Liver (tissue), 3 donors: ENCODE data around the gene TSPO.

Source experiments
- ATF3 ChIP-seq: IDR thresholded peaks from 2 replicates; pipeline ENCODE4 v1.6.1; 2016; ENCODE audit warnings: antibody characterized with exemption
- CTCF ChIP-seq: fragments of 150-350 bp; IDR thresholded peaks from 2 replicates; pipeline ENCODE4 v1.5.1; 2017; ENCODE audit warnings: improper control_type of control experiment, low read depth, low read length; ENCODE audit not compliant: missing input control
- EGR1 ChIP-seq, 2 donors: IDR thresholded peaks; 2 replicates each; pipeline ENCODE4 v1.6.1; 2016 to 2018; ENCODE audit warnings: antibody characterized with exemption in 2 of 2, low read depth in 2 of 2
- GABPA ChIP-seq, 2 donors: IDR thresholded peaks in 1 of 2; conservative IDR thresholded peaks in 1 of 2; 2 replicates each; pipeline ENCODE4 v1.6.1; 2016; ENCODE audit warnings: antibody characterized with exemption in 2 of 2, mild to moderate bottlenecking in 1 of 2, moderate library complexity in 1 of 2
- JUND ChIP-seq, 2 donors: IDR thresholded peaks; 2 replicates each; pipeline ENCODE4 v1.6.1; 2016; ENCODE audit warnings: antibody characterized with exemption in 2 of 2
- RAD21 ChIP-seq, 2 donors: IDR thresholded peaks; 2 replicates each; pipeline ENCODE4 v1.6.1; 2016; ENCODE audit warnings: antibody characterized with exemption in 2 of 2, mild to moderate bottlenecking in 2 of 2
- REST ChIP-seq: IDR thresholded peaks from 2 replicates; pipeline ENCODE4 v1.6.1; 2016; ENCODE audit warnings: antibody characterized with exemption, mild to moderate bottlenecking
- RXRA ChIP-seq, 2 donors: IDR thresholded peaks; 2 replicates each; pipeline ENCODE4 v1.6.1; 2017 to 2018; ENCODE audit warnings: antibody characterized with exemption in 2 of 2, mild to moderate bottlenecking in 1 of 2
- SP1 ChIP-seq: IDR thresholded peaks from 2 replicates; pipeline ENCODE4 v1.6.1; 2018; ENCODE audit warnings: antibody characterized with exemption, mild to moderate bottlenecking
- TAF1 ChIP-seq: conservative IDR thresholded peaks from 2 replicates; pipeline ENCODE4 v1.6.1; 2016; ENCODE audit warnings: antibody characterized with exemption, mild to moderate bottlenecking
- YY1 ChIP-seq: IDR thresholded peaks from 2 replicates; pipeline ENCODE4 v1.6.1; 2016; ENCODE audit warnings: antibody characterized with exemption, mild to moderate bottlenecking
- ZBTB33 ChIP-seq: IDR thresholded peaks from 2 replicates; pipeline ENCODE4 v1.6.1; 2016; ENCODE audit warnings: antibody characterized with exemption
- donor health status: healthy.
- donor health status: healthy.

GRCh38 chr22:43207386-43207785 lies 56.0 kb downstream of the TSPO start:
- no peak for TF ChIP-seq CTCF
- no peak for TF ChIP-seq ATF3
- no peak for TF ChIP-seq TAF1
- TF ChIP-seq ZBTB33: no peak
- no peak for TF ChIP-seq JUND (IDR thresholded peaks at IDR 0.05)
- TF ChIP-seq GABPA (IDR thresholded peaks at IDR 0.05 in 1 of 2, conservative IDR thresholded peaks at IDR 0.05 in 1 of 2): no peak
- TF ChIP-seq REST: no peak
- TF ChIP-seq RXRA (IDR thresholded peaks at IDR 0.05): no peak
- TF ChIP-seq YY1: no peak
- no peak for TF ChIP-seq EGR1 (IDR thresholded peaks at IDR 0.05; ENCODE audit: low read depth in 2 of 2)
- no peak for TF ChIP-seq SP1
- no peak for TF ChIP-seq RAD21 (IDR thresholded peaks at IDR 0.05)
